GM23338 (cell line): ENCODE results near the gene GDA. TPM values are rescaled to one million over a fixed set of nuclear protein-coding genes. Genes with fewer than 3 reads are reported as not detected.

ENCODE experiments used
- ATAC-seq: fragments of 200-7000 bp; cut with Tn5 transposase; 3 replicates; pipeline ENCODE4 v1.9.1; 2020
- DNase-seq: peaks from one replicate; pipeline ENCODE4 v3.0.0-alpha.2; 2015; ENCODE audit warnings: low spot score
- H2AFZ ChIP-seq: fragments of 200-600 bp; sonication (generic); 2 replicates; pipeline ENCODE4 v1.8.0; 2016; ENCODE audit warnings: antibody characterized with exemption, mild to moderate bottlenecking, moderate library complexity
- H3F3A ChIP-seq: fragments of 200-600 bp; sonication (generic); replicated peaks from 2 replicates; pipeline ENCODE4 v1.8.0; 2017; ENCODE audit warnings: antibody characterized with exemption, mixed run types, low read depth
- H3K27ac ChIP-seq: fragments of 200-600 bp; sonication (generic); 2 replicates; pipeline ENCODE4 v1.6.1; 2016; ENCODE audit warnings: low read depth
- H3K27me3 ChIP-seq: fragments of 200-600 bp; sonication (generic); 2 replicates; pipeline ENCODE4 v1.8.0; 2016; ENCODE audit warnings: mild to moderate bottlenecking, mixed run types, moderate library complexity; ENCODE audit not compliant: insufficient read depth
- H3K36me3 ChIP-seq: fragments of 200-600 bp; sonication (generic); 2 replicates; pipeline ENCODE4 v1.8.0; 2016; ENCODE audit warnings: mild to moderate bottlenecking; ENCODE audit not compliant: insufficient read depth
- H3K4me1 ChIP-seq: fragments of 200-600 bp; sonication (generic); 2 replicates; pipeline ENCODE4 v1.8.0; 2016; ENCODE audit warnings: mild to moderate bottlenecking, moderate library complexity; ENCODE audit not compliant: insufficient read depth
- H3K4me2 ChIP-seq: fragments of 200-600 bp; sonication (generic); 2 replicates; pipeline ENCODE4 v1.7.1; 2017; ENCODE audit warnings: mixed run types
- H3K4me3 ChIP-seq: fragments of 200-600 bp; sonication (generic); 2 replicates; pipeline ENCODE4 v1.6.1; 2016; ENCODE audit warnings: mixed run types
- H3K79me2 ChIP-seq: fragments of 200-600 bp; sonication (generic); replicated peaks from 2 replicates; pipeline ENCODE4 v1.8.0; 2017; ENCODE audit warnings: mild to moderate bottlenecking; ENCODE audit not compliant: insufficient read depth
- H3K9me2 ChIP-seq: fragments of 200-600 bp; sonication (generic); 2 replicates; pipeline ENCODE4 v1.8.0; 2017; ENCODE audit not compliant: insufficient read depth
- H4K20me1 ChIP-seq: fragments of 200-600 bp; sonication (generic); replicated peaks from 2 replicates; pipeline ENCODE4 v1.8.0; 2017; ENCODE audit warnings: mild to moderate bottlenecking; ENCODE audit not compliant: insufficient read depth
- H3K27ac Mint-ChIP-seq: 2 replicates; pipeline ENCODE4 v1.8.0; 2020; ENCODE audit warnings: inconsistent platforms, mild to moderate bottlenecking, moderate library complexity, mixed read lengths
- H3K27me3 Mint-ChIP-seq: 3 replicates; pipeline ENCODE4 v1.8.0; 2022; ENCODE audit warnings: low read depth, mild to moderate bottlenecking, moderate library complexity, mixed read lengths, inconsistent platforms; ENCODE audit not compliant: insufficient read depth, poor library complexity
- H3K36me3 Mint-ChIP-seq: 3 replicates; pipeline ENCODE4 v1.8.0; 2021; ENCODE audit warnings: low read depth, mild to moderate bottlenecking, inconsistent platforms, moderate library complexity, mixed read lengths
- H3K4me1 Mint-ChIP-seq: 3 replicates; pipeline ENCODE4 v1.8.0; 2020; ENCODE audit warnings: mild to moderate bottlenecking, inconsistent platforms, mixed read lengths
- H3K4me3 Mint-ChIP-seq: 3 replicates; pipeline ENCODE4 v1.8.0; 2021; ENCODE audit warnings: moderate library complexity, mild to moderate bottlenecking, inconsistent platforms, mixed read lengths
- H3K9me3 Mint-ChIP-seq: 3 replicates; pipeline ENCODE4 v1.8.0; 2020; ENCODE audit warnings: moderate library complexity, mild to moderate bottlenecking, inconsistent platforms, mixed read lengths
- CREB1 ChIP-seq: fragments of 250-450 bp; sonication (Bioruptor Pico); IDR thresholded peaks from 2 replicates; pipeline ENCODE4 v1.5.0; 2020; ENCODE audit warnings: low read depth, mild to moderate bottlenecking, moderate library complexity
- EZH2 ChIP-seq: fragments of 200-600 bp; sonication (generic); IDR thresholded peaks from one replicate; pipeline ENCODE4 v1.8.0; 2017; ENCODE audit warnings: antibody characterized with exemption, mild to moderate bottlenecking, low read depth; ENCODE audit not compliant: unreplicated experiment
- EZH2phosphoT487 ChIP-seq: fragments of 200-600 bp; sonication (generic); IDR thresholded peaks from one replicate; pipeline ENCODE4 v1.8.1; 2018; ENCODE audit warnings: antibody characterized with exemption; ENCODE audit not compliant: unreplicated experiment
- NANOG ChIP-seq: IDR thresholded peaks from 2 replicates; pipeline ENCODE4 v1.6.1; 2016; ENCODE audit warnings: antibody characterized with exemption, borderline replicate concordance
- POLR2AphosphoS5 ChIP-seq: IDR thresholded peaks from 2 replicates; pipeline ENCODE4 v1.6.1; 2016; ENCODE audit warnings: antibody characterized with exemption, low read depth
- ZNF114 ChIP-seq: fragments of 250-450 bp; sonication (Bioruptor Pico); IDR thresholded peaks from 2 replicates; pipeline ENCODE4 v1.5.0; 2020; ENCODE audit warnings: mild to moderate bottlenecking, moderate library complexity
- ZNF331 ChIP-seq: fragments of 250-450 bp; sonication (Bioruptor Pico); IDR thresholded peaks from 2 replicates; pipeline ENCODE4 v1.5.0; 2020; ENCODE audit warnings: low read depth, mild to moderate bottlenecking, moderate library complexity
- polyA plus RNA-seq: library from polyadenylated mRNA; unstranded; fragments of >200 nt; fragmentation: Nextera tagmentation; extraction: Ambion mirVana; gene quantifications from 2 replicates; pipeline ENCODE4 v1.2.1, GENCODE V29; 2016
- total RNA-seq: library from RNA; depleted of rRNA; stranded (reverse); fragments of >200 nt; shearing (Covaris generic); gene quantifications from 2 replicates; pipeline ENCODE4 v1.2.3, GENCODE V29; 2014
- TF ChIP-seq, protein P1 (sequence below): fragments of 250-450 bp; sonication (Bioruptor Pico); IDR thresholded peaks from 2 replicates; pipeline ENCODE4 v1.5.0; 2020; ENCODE audit warnings: mild to moderate bottlenecking, moderate library complexity
- TF ChIP-seq, protein P2 (sequence below): IDR thresholded peaks from 2 replicates; pipeline ENCODE4 v1.6.1; 2016; ENCODE audit warnings: antibody characterized with exemption

The GDA gene
- total and polyA plus RNA-seq, 2 experiments from 2014 or later = 4.0 to 5.8 TPM

DNA sequence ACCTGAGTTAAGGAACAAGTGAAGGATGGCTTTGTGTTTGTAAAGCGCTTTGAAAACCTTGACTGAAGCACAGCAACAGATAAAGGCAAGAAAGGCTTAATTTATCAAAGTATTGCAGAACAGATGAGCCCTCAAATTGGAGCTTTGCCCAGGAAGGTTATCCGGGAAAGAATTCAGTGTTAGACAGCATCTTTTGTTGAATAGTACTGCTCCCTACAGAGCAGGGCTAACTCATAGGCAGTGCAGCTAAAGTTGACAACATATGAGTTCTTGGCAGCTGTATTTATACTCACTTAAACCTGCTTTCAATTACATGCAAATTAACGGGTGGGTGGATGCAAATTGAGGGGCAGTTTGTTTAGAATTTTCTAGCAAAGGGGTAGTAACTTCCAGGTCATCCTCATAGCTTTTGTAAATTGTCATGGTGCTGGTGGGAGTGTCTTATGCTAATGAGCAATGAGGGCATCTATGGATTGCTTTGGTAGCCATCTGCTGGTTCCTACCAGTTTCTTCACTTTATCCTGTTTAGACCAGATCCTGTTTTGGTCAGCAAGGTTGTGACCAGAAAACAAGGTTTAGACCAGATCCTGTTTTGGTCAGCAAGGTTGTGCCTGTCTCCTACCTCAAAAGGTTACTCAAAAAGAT, 105.8 kb downstream of the GDA start (continued):
- TF ChIP-seq, protein P1, sequence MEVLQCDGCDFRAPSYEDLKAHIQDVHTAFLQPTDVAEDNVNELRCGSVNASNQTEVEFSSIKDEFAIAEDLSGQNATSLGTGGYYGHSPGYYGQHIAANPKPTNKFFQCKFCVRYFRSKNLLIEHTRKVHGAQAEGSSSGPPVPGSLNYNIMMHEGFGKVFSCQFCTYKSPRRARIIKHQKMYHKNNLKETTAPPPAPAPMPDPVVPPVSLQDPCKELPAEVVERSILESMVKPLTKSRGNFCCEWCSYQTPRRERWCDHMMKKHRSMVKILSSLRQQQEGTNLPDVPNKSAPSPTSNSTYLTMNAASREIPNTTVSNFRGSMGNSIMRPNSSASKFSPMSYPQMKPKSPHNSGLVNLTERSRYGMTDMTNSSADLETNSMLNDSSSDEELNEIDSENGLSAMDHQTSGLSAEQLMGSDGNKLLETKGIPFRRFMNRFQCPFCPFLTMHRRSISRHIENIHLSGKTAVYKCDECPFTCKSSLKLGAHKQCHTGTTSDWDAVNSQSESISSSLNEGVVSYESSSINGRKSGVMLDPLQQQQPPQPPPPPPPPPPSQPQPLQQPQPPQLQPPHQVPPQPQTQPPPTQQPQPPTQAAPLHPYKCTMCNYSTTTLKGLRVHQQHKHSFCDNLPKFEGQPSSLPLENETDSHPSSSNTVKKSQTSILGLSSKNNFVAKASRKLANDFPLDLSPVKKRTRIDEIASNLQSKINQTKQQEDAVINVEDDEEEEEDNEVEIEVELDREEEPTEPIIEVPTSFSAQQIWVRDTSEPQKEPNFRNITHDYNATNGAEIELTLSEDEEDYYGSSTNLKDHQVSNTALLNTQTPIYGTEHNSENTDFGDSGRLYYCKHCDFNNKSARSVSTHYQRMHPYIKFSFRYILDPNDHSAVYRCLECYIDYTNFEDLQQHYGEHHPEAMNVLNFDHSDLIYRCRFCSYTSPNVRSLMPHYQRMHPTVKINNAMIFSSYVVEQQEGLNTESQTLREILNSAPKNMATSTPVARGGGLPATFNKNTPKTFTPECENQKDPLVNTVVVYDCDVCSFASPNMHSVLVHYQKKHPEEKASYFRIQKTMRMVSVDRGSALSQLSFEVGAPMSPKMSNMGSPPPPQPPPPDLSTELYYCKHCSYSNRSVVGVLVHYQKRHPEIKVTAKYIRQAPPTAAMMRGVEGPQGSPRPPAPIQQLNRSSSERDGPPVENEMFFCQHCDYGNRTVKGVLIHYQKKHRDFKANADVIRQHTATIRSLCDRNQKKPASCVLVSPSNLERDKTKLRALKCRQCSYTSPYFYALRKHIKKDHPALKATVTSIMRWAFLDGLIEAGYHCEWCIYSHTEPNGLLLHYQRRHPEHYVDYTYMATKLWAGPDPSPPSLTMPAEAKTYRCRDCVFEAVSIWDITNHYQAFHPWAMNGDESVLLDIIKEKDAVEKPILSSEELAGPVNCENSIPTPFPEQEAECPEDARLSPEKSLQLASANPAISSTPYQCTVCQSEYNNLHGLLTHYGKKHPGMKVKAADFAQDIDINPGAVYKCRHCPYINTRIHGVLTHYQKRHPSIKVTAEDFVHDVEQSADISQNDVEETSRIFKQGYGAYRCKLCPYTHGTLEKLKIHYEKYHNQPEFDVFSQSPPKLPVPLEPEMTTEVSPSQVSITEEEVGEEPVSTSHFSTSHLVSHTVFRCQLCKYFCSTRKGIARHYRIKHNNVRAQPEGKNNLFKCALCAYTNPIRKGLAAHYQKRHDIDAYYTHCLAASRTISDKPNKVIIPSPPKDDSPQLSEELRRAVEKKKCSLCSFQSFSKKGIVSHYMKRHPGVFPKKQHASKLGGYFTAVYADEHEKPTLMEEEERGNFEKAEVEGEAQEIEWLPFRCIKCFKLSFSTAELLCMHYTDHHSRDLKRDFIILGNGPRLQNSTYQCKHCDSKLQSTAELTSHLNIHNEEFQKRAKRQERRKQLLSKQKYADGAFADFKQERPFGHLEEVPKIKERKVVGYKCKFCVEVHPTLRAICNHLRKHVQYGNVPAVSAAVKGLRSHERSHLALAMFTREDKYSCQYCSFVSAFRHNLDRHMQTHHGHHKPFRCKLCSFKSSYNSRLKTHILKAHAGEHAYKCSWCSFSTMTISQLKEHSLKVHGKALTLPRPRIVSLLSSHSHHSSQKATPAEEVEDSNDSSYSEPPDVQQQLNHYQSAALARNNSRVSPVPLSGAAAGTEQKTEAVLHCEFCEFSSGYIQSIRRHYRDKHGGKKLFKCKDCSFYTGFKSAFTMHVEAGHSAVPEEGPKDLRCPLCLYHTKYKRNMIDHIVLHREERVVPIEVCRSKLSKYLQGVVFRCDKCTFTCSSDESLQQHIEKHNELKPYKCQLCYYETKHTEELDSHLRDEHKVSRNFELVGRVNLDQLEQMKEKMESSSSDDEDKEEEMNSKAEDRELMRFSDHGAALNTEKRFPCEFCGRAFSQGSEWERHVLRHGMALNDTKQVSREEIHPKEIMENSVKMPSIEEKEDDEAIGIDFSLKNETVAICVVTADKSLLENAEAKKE (CRISPR knock-in tag) = no peak
- TF ChIP-seq CREB1 (CRISPR knock-in tag) (no peak), EZH2 (no peak), EZH2phosphoT487 (no peak), ZNF114 (CRISPR knock-in tag) (no peak), ZNF331 (CRISPR knock-in tag) (no peak), POLR2AphosphoS5 (no peak)
- TF ChIP-seq, protein P2, sequence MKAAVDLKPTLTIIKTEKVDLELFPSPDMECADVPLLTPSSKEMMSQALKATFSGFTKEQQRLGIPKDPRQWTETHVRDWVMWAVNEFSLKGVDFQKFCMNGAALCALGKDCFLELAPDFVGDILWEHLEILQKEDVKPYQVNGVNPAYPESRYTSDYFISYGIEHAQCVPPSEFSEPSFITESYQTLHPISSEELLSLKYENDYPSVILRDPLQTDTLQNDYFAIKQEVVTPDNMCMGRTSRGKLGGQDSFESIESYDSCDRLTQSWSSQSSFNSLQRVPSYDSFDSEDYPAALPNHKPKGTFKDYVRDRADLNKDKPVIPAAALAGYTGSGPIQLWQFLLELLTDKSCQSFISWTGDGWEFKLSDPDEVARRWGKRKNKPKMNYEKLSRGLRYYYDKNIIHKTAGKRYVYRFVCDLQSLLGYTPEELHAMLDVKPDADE = no peak

DNA sequence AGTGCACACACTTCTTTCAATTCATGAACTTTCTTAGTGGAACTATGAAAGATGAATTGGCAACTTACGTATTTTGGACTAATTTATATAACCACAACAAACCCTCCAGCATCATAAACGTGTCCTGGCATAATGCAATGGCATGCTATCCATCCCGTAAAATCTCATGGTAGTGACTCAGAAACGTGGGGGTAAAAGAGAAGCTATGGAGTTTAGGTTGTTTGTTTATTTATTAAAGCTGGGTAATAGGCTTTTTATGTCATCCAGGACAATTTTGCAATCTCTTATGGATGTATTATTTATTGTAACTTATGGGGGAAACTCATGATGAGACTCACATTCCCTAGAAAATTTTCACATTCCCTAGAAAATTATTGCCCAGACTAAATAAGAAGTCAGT, 106.3 kb downstream of the GDA start:
- DNase-seq = no peak
- Mint-ChIP-seq H3K36me3 (no peaks in the 10 kb centered on the region), H3K27ac (peak overlapping the region; percentile 81; the same call in 1 of the 2 replicates), H3K4me3 (no peak overlapping the region), H3K9me3 (no peaks in the 10 kb centered on the region), H3K27me3 (no peaks in the 10 kb centered on the region), H3K4me1 (peaks cover 6% of the 10 kb centered on the region; the same call in 2 of the 3 replicates)
- Histone ChIP-seq H3K79me2 (no peaks in the 10 kb centered on the region), H3K9me2 (0 out of 2 replicates have a peak, but pooled peaks cover 3% of the 10 kb centered on the region), H3F3A (no peaks in the 10 kb centered on the region), H3K4me2 (no peak overlapping the region), H3K27me3 (no peaks in the 10 kb centered on the region), H3K27ac (no peak overlapping the region), H2AFZ (no peak overlapping the region), H3K4me3 (no peak overlapping the region), H4K20me1 (no peaks in the 10 kb centered on the region), H3K4me1 (no peaks in the 10 kb centered on the region), H3K36me3 (0 out of 2 replicates have a peak, but pooled peaks cover 5% of the 10 kb centered on the region)
- no peak for ATAC-seq
- TF ChIP-seq NANOG (no peak), POLR2AphosphoS5 (no peak), CREB1 (CRISPR knock-in tag) (no peak), EZH2 (no peak)
